Measurements from ENCODE around the gene TOR4A.
"Not testable (repeated sequence)": the region's sequence is repeated elsewhere in the genome, so short reads cannot be mapped to it uniquely, and the experiment has no call there.

Gene TOR4A

DNA sequence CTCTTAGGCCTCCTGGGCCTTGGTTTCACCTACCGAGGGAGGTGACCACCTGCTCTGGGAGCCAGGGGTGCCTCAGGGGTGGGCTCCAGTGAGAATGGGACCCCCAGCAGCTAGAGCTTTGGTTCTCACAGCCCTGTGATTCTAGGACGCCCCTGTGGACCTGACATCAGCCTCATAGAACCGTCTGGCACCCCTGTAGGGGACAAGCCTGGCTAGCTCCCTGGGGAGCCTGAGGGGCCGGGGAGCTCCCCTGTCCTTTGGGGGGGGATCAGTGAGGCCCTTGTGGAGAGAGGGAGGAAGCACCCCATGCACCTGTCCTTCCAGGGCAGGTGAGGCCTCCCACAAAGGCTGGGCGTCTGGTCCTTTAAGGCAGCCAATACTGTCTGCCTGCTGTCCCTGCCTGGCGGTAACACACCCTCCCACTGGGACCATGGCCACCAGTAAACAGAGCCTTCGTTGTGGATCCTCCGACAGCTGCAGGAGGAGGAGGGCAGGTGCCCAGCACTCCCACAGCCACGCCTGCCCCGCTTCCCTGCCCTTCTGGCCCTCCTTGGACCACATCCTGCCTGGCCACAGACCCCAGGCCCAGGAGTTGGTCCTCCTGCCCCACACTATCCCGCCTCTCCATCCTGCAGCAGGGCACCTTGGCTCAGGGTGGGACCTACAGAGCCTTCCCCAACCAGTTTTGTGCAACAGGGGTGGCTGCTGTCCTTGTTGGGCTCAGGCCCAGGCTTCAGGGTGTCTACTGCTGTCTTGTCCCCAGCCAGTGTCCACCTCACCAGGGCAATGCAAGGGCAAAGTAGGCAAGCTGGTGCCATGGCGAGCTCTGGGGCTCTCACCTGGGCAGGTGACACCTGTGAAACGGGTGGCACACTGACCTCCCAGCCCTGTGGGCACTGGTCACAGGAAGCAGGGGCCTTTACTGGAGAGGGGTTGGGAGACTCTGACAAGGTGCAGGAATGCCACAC, 39.5 kb upstream of the TOR4A start:
- no peak for FAIRE-seq
- no peak for DNase-seq (ENCODE audit: insufficient read length, low spot score)
- TF ChIP-seq PAX5 (IDR thresholded peaks at IDR 0.05; ENCODE audit: insufficient read depth, low read length, severe bottlenecking) (no peak), TAF1 (IDR thresholded peaks at IDR 0.05; ENCODE audit: low read depth, low read length) (no peak), POLR2A (IDR thresholded peaks at IDR 0.05; ENCODE audit: low read depth, low read length) (no peak), POLR2AphosphoS5 (IDR thresholded peaks at IDR 0.05; ENCODE audit: low read depth, low read length) (no peak), POU2F2 (IDR thresholded peaks at IDR 0.05; ENCODE audit: low read depth, low read length) (no peak), SPI1 (IDR thresholded peaks at IDR 0.05; ENCODE audit: low read depth, low read length) (no peak)

DNA sequence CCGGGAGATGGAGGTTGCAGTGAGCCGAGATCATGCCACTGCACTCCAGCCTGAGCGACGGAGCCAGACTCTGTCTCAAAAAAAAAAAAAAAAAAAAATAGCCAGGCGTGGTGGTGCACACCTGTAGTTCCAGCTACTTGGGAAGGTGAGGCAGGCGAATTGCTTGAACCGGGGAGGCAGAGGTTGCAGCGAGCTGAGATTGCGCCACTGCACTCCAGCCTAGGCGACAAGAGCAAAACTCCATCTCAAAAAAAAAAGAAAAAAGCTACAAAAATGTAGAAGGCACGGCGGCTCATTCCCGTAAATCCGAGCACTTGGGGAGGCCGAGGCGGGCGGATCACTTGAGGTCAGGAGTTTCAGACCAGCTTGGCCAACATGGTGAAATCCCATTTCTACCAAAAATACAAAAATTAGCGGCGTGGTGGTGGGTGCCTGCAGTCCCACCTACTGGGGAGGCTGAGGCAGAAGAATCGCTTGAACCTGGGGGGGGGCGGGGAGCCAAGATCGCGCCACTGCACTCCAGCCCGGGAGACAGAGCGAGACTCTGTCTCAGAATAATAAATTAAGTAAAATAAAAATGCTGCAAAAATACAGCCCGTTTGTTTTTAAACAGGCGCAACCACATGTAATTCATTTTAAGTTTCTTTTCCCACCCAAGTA, 37.9 kb upstream of the TOR4A start:
- not testable (repeated sequence) for FAIRE-seq; DNase-seq (ENCODE audit: insufficient read length, low spot score)

DNA sequence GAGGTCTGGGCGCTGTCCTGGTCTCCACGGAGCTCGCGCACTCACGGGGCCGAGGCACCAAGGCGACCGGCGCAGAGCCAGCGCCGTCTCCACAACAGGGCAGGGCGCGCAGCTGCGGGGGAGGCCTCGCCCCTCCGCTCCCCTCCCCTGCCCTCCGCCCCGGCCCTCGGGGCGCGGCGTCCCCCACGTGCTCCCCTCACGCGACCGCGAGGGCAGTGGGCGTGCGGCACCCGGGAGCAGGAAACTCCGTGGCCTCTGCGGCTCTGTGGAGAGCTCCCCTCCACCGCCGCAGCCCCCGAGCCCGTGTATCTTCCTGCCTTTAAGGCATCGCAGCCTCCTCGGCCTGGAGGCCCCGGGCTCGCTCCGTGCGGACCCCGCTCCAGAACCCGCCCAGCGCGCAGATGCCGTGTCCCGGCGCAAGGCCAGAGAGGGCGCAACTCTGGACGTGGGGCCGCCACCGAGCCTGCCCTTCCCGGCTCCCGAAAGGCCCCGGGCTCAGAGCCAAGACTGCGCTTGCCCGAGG, 37.1 kb upstream of the TOR4A start:
- FAIRE-seq (no peak), DNase-seq (ENCODE audit: insufficient read length, low spot score) (peak; percentile 67)

DNA sequence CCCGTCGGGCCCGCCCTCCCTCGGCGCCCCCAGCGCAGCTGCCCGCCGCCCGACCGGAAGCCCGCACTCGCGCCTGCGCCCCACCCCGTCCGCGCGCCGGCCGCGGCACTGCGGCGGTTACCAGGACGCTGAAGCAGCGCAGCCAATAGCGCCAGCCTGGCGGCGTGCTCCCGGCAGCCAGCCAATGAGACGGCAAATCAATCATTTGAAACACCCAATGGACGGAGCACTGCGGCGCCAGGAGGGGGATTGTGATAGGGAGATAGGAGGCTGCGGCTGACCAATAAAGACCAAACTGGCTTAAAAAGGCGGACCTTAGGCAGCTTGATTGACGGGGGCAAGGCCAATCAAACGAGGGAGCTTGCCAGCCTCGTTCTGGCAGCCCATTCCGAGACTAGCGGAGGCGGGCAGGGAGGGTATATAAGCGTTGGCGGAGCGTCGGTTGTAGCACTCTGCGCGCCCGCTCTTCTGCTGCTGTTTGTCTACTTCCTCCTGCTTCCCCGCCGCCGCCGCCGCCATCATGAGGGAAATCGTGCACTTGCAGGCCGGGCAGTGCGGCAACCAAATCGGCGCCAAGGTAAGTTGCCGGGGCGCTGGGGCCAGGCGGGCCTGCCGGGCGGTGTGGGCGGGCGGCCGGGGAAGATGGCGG, 36.6 kb upstream of the TOR4A start, which contains the start of gene TUBB4B:
Gene TUBB4B (plus strand): TSS at position 447 of the 649 bp plus-strand sequence. CDS start 74 bp downstream, at position 521.
- TF ChIP-seq POLR2A (IDR thresholded peaks at IDR 0.05; ENCODE audit: low read depth, low read length) (peak; percentile 99), PAX5 (IDR thresholded peaks at IDR 0.05; ENCODE audit: insufficient read depth, low read length, severe bottlenecking) (no peak), SPI1 (IDR thresholded peaks at IDR 0.05; ENCODE audit: low read depth, low read length) (no peak), TAF1 (IDR thresholded peaks at IDR 0.05; ENCODE audit: low read depth, low read length) (peak; percentile 99), POLR2AphosphoS5 (IDR thresholded peaks at IDR 0.05; ENCODE audit: low read depth, low read length) (peak; percentile 99), POU2F2 (IDR thresholded peaks at IDR 0.05; ENCODE audit: low read depth, low read length) (peak; percentile 90)
- peak; percentile 99 for DNase-seq (ENCODE audit: insufficient read length, low spot score)

More for the DNA sequence above, 37.1 kb upstream of the TOR4A start:
- TF ChIP-seq TAF1 (IDR thresholded peaks at IDR 0.05; ENCODE audit: low read depth, low read length): peak; percentile 21
- no peak for TF ChIP-seq POU2F2 (IDR thresholded peaks at IDR 0.05; ENCODE audit: low read depth, low read length)

DNA sequence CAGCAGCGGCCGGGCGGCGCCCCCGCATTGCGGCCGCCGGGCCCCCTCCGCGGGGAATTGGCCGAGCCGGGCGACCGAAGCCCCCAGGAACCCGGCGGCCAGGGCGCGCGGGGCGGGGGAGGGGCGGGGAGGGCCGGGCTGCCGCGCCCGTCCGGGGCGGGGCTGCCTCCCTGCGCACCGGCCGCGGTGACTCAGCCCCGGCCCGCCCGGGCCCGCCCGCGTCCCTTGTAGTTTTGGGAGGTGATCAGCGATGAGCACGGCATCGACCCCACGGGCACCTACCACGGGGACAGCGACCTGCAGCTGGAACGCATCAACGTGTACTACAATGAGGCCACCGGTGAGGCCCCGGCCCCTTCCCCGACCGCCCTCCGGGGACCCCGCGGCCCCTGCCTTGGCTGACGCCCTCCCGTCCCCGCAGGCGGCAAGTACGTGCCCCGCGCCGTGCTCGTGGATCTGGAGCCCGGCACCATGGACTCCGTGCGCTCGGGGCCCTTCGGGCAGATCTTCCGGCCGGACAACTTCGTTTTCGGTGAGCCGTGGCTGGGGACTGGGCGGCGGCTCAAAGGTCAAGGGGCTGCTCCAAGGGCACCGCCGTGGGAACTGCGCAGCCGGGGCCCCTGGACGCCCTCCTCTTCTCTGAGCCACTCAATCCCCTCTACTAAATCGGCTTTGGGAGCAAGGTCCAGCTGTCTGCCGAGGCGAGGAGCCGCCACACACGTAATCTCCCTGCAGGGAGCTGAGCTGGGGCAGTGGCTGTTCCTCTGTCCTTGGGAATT, 35.8 kb upstream of the TOR4A start:
- FAIRE-seq (peak; percentile 33), DNase-seq (ENCODE audit: insufficient read length, low spot score) (peak; percentile 65)

More for the DNA sequence above, 36.6 kb upstream of the TOR4A start, which contains the start of gene TUBB4B:
- FAIRE-seq: peak; percentile 100

DNA sequence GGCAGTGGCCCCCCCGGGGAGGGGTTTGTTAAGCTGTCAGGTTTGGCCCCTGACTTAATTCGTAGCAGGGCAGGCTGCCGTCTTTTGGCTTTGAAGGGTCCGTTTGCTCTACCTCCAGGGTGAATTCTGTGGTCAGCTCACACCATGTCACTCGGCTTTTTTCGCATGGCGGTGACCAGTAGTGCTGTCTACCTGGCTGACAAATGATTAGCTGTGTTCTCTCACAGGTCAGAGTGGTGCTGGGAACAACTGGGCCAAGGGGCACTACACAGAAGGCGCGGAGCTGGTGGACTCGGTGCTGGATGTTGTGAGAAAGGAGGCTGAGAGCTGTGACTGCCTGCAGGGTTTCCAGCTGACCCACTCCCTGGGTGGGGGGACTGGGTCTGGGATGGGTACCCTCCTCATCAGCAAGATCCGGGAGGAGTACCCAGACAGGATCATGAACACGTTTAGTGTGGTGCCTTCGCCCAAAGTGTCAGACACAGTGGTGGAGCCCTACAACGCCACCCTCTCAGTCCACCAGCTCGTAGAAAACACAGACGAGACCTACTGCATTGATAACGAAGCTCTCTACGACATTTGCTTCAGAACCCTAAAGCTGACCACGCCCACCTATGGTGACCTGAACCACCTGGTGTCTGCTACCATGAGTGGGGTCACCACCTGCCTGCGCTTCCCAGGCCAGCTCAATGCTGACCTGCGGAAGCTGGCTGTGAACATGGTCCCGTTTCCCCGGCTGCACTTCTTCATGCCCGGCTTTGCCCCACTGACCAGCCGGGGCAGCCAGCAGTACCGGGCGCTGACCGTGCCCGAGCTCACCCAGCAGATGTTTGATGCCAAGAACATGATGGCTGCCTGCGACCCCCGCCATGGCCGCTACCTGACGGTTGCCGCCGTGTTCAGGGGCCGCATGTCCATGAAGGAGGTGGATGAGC, 35.0 kb upstream of the TOR4A start:
- DNase-seq (ENCODE audit: insufficient read length, low spot score) (no peak), FAIRE-seq (no peak)
- TF ChIP-seq POLR2AphosphoS5 (IDR thresholded peaks at IDR 0.05; ENCODE audit: low read depth, low read length) (no peak; the same call in 1 of the 2 replicates), PAX5 (IDR thresholded peaks at IDR 0.05; ENCODE audit: insufficient read depth, low read length, severe bottlenecking) (no peak), POU2F2 (IDR thresholded peaks at IDR 0.05; ENCODE audit: low read depth, low read length) (no peak), SPI1 (IDR thresholded peaks at IDR 0.05; ENCODE audit: low read depth, low read length) (no peak), POLR2A (IDR thresholded peaks at IDR 0.05; ENCODE audit: low read depth, low read length) (no peak), TAF1 (IDR thresholded peaks at IDR 0.05; ENCODE audit: low read depth, low read length) (no peak)

More for the DNA sequence above, 35.8 kb upstream of the TOR4A start:
- no peak for TF ChIP-seq POLR2AphosphoS5 (IDR thresholded peaks at IDR 0.05; ENCODE audit: low read depth, low read length)

DNA sequence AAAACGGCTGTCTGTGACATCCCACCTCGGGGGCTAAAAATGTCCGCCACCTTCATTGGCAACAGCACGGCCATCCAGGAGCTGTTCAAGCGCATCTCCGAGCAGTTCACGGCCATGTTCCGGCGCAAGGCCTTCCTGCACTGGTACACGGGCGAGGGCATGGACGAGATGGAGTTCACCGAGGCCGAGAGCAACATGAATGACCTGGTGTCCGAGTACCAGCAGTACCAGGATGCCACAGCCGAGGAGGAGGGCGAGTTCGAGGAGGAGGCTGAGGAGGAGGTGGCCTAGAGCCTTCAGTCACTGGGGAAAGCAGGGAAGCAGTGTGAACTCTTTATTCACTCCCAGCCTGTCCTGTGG, 34.3 kb upstream of the TOR4A start:
- DNase-seq (ENCODE audit: insufficient read length, low spot score); FAIRE-seq: not testable (repeated sequence)
- 0 out of 2 replicates have a peak, but pooled peaks have one; percentile 27 for TF ChIP-seq POU2F2 (IDR thresholded peaks at IDR 0.05; ENCODE audit: low read depth, low read length)

DNA sequence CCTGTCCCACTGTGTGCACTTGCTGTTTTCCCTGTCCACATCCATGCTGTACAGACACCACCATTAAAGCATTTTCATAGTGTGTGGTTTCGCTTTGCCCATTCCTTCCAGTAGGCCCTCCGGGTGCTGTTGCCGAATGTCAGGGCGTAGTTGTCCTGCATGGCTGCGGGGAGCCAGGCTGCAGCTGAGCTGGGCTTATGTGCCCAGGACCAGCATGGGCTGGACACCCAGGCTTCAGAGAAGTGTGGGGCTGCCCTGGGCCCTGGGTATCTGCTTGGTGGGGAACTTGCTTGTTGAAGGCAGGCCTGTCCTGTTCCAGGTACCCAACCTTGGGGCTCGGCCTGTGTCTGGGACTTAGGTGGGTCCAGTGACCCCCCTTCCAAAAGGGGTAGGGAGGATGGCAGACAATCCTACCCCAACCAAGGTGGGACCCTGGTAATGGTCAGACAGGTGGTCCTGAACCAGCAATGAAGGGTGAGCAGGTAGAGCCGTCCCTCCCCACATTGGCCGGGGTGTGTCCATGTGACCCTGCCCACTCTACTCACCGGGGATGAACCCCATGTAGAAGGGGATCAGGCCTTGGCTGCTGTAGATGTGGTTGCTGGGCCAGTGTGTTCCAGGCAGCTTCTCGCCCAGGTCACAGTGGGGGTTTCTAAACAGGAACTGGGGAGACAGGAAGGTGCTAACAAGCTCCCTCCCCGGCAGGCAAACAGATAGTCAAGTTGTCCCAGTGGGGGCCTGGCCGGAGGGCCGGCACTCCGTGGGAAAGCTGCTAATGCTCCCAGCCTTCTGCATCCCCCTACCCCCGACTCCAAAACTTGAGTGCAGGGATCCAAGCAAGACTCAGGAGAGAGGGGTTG, 33.7 kb upstream of the TOR4A start:
- peak; percentile 27; the same call in 1 of the 2 replicates for TF ChIP-seq POU2F2 (IDR thresholded peaks at IDR 0.05; ENCODE audit: low read depth, low read length)
- no peak for TF ChIP-seq PAX5 (IDR thresholded peaks at IDR 0.05; ENCODE audit: insufficient read depth, low read length, severe bottlenecking)
- peak; percentile 71; the same call in 1 of the 2 replicates for TF ChIP-seq POLR2AphosphoS5 (IDR thresholded peaks at IDR 0.05; ENCODE audit: low read depth, low read length)
- peak; percentile 20; the same call in 1 of the 2 replicates for TF ChIP-seq SPI1 (IDR thresholded peaks at IDR 0.05; ENCODE audit: low read depth, low read length)
- peak; percentile 84 for TF ChIP-seq POLR2A (IDR thresholded peaks at IDR 0.05; ENCODE audit: low read depth, low read length)
- no peak for TF ChIP-seq TAF1 (IDR thresholded peaks at IDR 0.05; ENCODE audit: low read depth, low read length)
- DNase-seq (ENCODE audit: insufficient read length, low spot score) (no peak), FAIRE-seq (peak; percentile 13)

Data from GM12891 (cell line).